Pulmonary artery endothelial cell (primary cell): ENCODE data around the gene GNG14. TPM values are rescaled to one million over a fixed set of nuclear protein-coding genes. Genes with fewer than 3 reads are reported as not detected.
"Not testable (repeated sequence)": the region's sequence is repeated elsewhere in the genome, so short reads cannot be mapped to it uniquely, and the experiment has no call there.

Experiments used
- DNase-seq: peaks from one replicate; pipeline ENCODE4 v3.0.0-alpha.2; 2011; ENCODE audit warnings: low read depth, low spot score
- total RNA-seq: library from RNA; depleted of rRNA; stranded (reverse); fragments of >200 nt; gene quantifications from 2 replicates; pipeline ENCODE4 v1.2.3, GENCODE V29; 2014

GNG14 gene
- total RNA-seq, 1 donor from 2014 or later = not detected

- DNase-seq = no peak
Observed at GRCh38 chr19:12723641-12724426, 36.0 kb downstream of the GNG14 start, which contains the start of gene TNPO2. TSS of gene TNPO2 (minus strand) at chr19:12723932. CDS start at chr19:12720977, 2,955 bp downstream.

- not testable (repeated sequence) for DNase-seq
Observed at GRCh38 chr19:12725612-12726011, 37.8 kb downstream of the GNG14 start.

- no peak for DNase-seq
Observed at GRCh38 chr19:12726988-12727316, 39.2 kb downstream of the GNG14 start.

GRCh38 chr19:12727745-12728433 is 40.1 kb downstream of the GNG14 start:
- DNase-seq = no peak

- DNase-seq = no peak
Observed at GRCh38 chr19:12730064-12730463, 42.3 kb downstream of the GNG14 start.

GRCh38 chr19:12731337-12731736 is 43.5 kb downstream of the GNG14 start:
- DNase-seq = no peak

GRCh38 chr19:12733369-12734214 is 45.8 kb downstream of the GNG14 start:
- DNase-seq = no peak

GRCh38 chr19:12736995-12737834 is 49.4 kb downstream of the GNG14 start, which contains the start of gene GET3:
TSS of gene GET3 (plus strand) at chr19:12737497. CDS start at chr19:12737506, 9 bp downstream.
- peak; percentile 100 for DNase-seq

GRCh38 chr19:12737835-12738351 is 50.1 kb downstream of the GNG14 start:
- no peak for DNase-seq

Other genes starting within 250 kb of the GNG14 start
- 3.6 and 6.0 TPM in 2 replicates for gene ZNF443, start 247.0 kb upstream of the GNG14 start, total RNA-seq
- gene ZNF709, start 203.2 kb upstream of the GNG14 start, total RNA-seq = 2.6 and 3.9 TPM in 2 replicates
- 6.8 and 9.1 TPM in 2 replicates for gene ZNF564, start 136.5 kb upstream of the GNG14 start, total RNA-seq
- 6.0 and 9.7 TPM in 2 replicates for gene ZNF490, start 77.2 kb upstream of the GNG14 start, total RNA-seq
- gene ZNF791, start 77.1 kb upstream of the GNG14 start, total RNA-seq = 17.4 and 19.4 TPM in 2 replicates
- gene MAN2B1, start 21.3 kb upstream of the GNG14 start, total RNA-seq = 27.1 and 41.5 TPM in 2 replicates
- gene WDR83, start 21.2 kb upstream of the GNG14 start, total RNA-seq = 7.5 and 10.9 TPM in 2 replicates
- gene DHPS, start 6.1 kb upstream of the GNG14 start, total RNA-seq = 58.6 and 60.9 TPM in 2 replicates
- 8.4 and 14.8 TPM in 2 replicates for gene FBXW9, start 8.6 kb downstream of the GNG14 start, total RNA-seq
- 23.9 and 31.4 TPM in 2 replicates for gene TNPO2, start 35.9 kb downstream of the GNG14 start, total RNA-seq
- 161 and 169 TPM in 2 replicates for gene TRIR, start 46.7 kb downstream of the GNG14 start, total RNA-seq
- 113 and 115 TPM in 2 replicates for gene GET3, start 49.5 kb downstream of the GNG14 start, total RNA-seq
- gene BEST2, start 63.8 kb downstream of the GNG14 start, total RNA-seq = not detected in 2 replicates
- 11.4 and 11.5 TPM in 2 replicates for gene HOOK2, start 87.6 kb downstream of the GNG14 start, total RNA-seq
- 33.4 and 41.1 TPM in 2 replicates for gene JUNB, start 103.5 kb downstream of the GNG14 start, total RNA-seq
- 186 and 250 TPM in 2 replicates for gene PRDX2, start 113.8 kb downstream of the GNG14 start, total RNA-seq
- gene THSD8, start 114.1 kb downstream of the GNG14 start, total RNA-seq = 0.13 TPM in 1 of 2 replicates, not detected in the other
- 34.7 and 50.5 TPM in 2 replicates for gene RNASEH2A, start 118.6 kb downstream of the GNG14 start, total RNA-seq
- not detected in 2 replicates for gene RTBDN, start 146.6 kb downstream of the GNG14 start, total RNA-seq
- gene MAST1, start 150.5 kb downstream of the GNG14 start, total RNA-seq = 0.18 and 0.59 TPM in 2 replicates
- 18.4 and 24.6 TPM in 2 replicates for gene DNASE2, start 193.5 kb downstream of the GNG14 start, total RNA-seq
- gene KLF1, start 199.2 kb downstream of the GNG14 start, total RNA-seq = not detected in 2 replicates
- gene GCDH, start 203.2 kb downstream of the GNG14 start, total RNA-seq = 25.3 and 29.8 TPM in 2 replicates
- 0.11 and 0.20 TPM in 2 replicates for gene SYCE2, start 231.3 kb downstream of the GNG14 start, total RNA-seq
- 56.4 and 85.4 TPM in 2 replicates for gene FARSA, start 245.7 kb downstream of the GNG14 start, total RNA-seq